Esophagus muscularis mucosa (tissue), 4 donors: Measurements from ENCODE around the gene CPEB3. TPM values are rescaled to one million over a fixed set of nuclear protein-coding genes. Genes with fewer than 3 reads are reported as not detected.

Experiments
- DNase-seq: peaks from one replicate; pipeline ENCODE4 v3.0.0-alpha.2; 2017; ENCODE audit errors: extremely low spot score
- H3K27ac ChIP-seq, 4 donors: fragments of 200-600 bp; sonication (generic); replicated peaks in 1 of 4; 1 replicate in 3 of 4; 2 replicates in 1 of 4; pipeline ENCODE4 v1.5.1; 2016 to 2019; ENCODE audit warnings: mild to moderate bottlenecking in 1 of 4
- H3K27me3 ChIP-seq, 4 donors: fragments of 200-600 bp; sonication (generic); one replicate each; pipeline versions ENCODE4 v1.5.1 to v1.6.0; 2016 to 2019
- H3K36me3 ChIP-seq, 4 donors: fragments of 200-600 bp; sonication (generic); one replicate each; pipeline ENCODE4 v1.5.1; 2016 to 2019
- H3K4me1 ChIP-seq, 4 donors: fragments of 200-600 bp; sonication (generic); one replicate each; pipeline ENCODE4 v1.5.1; 2016 to 2019
- H3K4me3 ChIP-seq, 4 donors: fragments of 200-600 bp; sonication (generic); 1 replicate in 2 of 4; 2 replicates in 2 of 4; pipeline ENCODE4 v1.5.1; 2016 to 2019; ENCODE audit warnings: mild to moderate bottlenecking in 4 of 4, moderate library complexity in 1 of 4
- H3K9me3 ChIP-seq, 4 donors: fragments of 200-600 bp; sonication (generic); 1 replicate in 3 of 4; 2 replicates in 1 of 4; pipeline ENCODE4 v1.5.1; 2016 to 2019
- EP300 ChIP-seq: sonication (generic); formaldehyde crosslinking; IDR thresholded peaks from one replicate; pipeline ENCODE4 v1.6.1; 2017; ENCODE audit warnings: antibody characterized with exemption
- POLR2A ChIP-seq: fragments of 450-650 bp; IDR thresholded peaks from one replicate; pipeline ENCODE4 v1.6.1; 2017; ENCODE audit warnings: antibody characterized with exemption, moderate library complexity, mild to moderate bottlenecking, low read depth
- POLR2AphosphoS5 ChIP-seq, 2 donors: sonication (generic); formaldehyde crosslinking; IDR thresholded peaks; one replicate each; pipeline ENCODE4 v1.6.1; 2017; ENCODE audit warnings: antibody characterized with exemption in 2 of 2
- WGBS: methylation state at CpG from one replicate; pipeline ENCODE4 v1.1.5; 2018; 5-methylcytosine and 5-hydroxymethylcytosine counted together
- intact Hi-C: fragments of 100-400 bp; cut with DNase I; formaldehyde crosslinking; loops from one replicate; pipeline ENCODE4 v1.15.1; 2023
- total RNA-seq, 4 donors: library from RNA; depleted of rRNA; stranded (reverse); fragments of >200 nt; gene quantifications; one replicate each; pipeline versions ENCODE4 v1.1.0 to v1.2.1, GENCODE V29; 2016
- TF ChIP-seq, protein P1 (sequence below), 3 experiments: fragments of 200-600 bp in 2 of 3; fragments of 450-650 bp in 1 of 3; sonication (generic) in 2 of 3; IDR thresholded peaks; one replicate each; pipeline ENCODE4 v1.5.1; 2017 to 2019; ENCODE audit warnings: antibody characterized with exemption in 3 of 3, mild to moderate bottlenecking in 2 of 3, moderate library complexity in 1 of 3

The CPEB3 gene
- total RNA-seq, 4 donors from 2014 or later = 6.8 to 11.0 (median 10.4) TPM

DNA sequence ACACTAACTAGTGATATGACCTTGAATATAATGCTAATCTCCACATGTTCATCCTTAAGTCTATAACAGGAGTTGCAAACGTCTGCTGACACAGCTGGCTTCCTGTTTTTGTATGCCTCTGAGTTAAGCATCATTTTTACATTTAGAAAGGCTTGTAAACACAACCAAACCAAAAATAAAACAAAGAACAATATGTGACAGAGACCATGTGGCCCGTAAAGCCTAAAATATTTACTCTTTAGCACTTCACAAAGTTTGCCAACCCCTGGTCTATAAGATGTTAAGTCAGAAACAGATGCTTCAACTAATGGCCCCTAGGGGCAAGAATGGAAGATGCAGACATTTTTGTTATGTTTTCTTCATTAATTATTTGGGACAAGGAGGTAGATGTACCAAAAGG lies 109.3 kb downstream of the CPEB3 start:
- H3K4me3 ChIP-seq = no peak overlapping the region
- H3K36me3 ChIP-seq = peaks cover 0 to 20% (median 2%) of the 10 kb centered on the region in 4 donors
- no peak for DNase-seq
- TF ChIP-seq, protein P1, sequence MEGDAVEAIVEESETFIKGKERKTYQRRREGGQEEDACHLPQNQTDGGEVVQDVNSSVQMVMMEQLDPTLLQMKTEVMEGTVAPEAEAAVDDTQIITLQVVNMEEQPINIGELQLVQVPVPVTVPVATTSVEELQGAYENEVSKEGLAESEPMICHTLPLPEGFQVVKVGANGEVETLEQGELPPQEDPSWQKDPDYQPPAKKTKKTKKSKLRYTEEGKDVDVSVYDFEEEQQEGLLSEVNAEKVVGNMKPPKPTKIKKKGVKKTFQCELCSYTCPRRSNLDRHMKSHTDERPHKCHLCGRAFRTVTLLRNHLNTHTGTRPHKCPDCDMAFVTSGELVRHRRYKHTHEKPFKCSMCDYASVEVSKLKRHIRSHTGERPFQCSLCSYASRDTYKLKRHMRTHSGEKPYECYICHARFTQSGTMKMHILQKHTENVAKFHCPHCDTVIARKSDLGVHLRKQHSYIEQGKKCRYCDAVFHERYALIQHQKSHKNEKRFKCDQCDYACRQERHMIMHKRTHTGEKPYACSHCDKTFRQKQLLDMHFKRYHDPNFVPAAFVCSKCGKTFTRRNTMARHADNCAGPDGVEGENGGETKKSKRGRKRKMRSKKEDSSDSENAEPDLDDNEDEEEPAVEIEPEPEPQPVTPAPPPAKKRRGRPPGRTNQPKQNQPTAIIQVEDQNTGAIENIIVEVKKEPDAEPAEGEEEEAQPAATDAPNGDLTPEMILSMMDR (IDR thresholded peaks at IDR 0.05) = peak in 2 of 3 experiments; percentile 22 to 37
- no peak for TF ChIP-seq POLR2AphosphoS5 (IDR thresholded peaks at IDR 0.05)
- peaks cover 9 to 35% (median 20%) of the 10 kb centered on the region in 4 donors for H3K4me1 ChIP-seq
- H3K27me3 ChIP-seq = no peaks in the 10 kb centered on the region
- H3K9me3 ChIP-seq = no peaks in the 10 kb centered on the region
- H3K27ac ChIP-seq = no peak overlapping the region
- intact Hi-C loops = no loop called here
- WGBS = 39% methylated on average over 2 of the region's 2 CpGs

DNA sequence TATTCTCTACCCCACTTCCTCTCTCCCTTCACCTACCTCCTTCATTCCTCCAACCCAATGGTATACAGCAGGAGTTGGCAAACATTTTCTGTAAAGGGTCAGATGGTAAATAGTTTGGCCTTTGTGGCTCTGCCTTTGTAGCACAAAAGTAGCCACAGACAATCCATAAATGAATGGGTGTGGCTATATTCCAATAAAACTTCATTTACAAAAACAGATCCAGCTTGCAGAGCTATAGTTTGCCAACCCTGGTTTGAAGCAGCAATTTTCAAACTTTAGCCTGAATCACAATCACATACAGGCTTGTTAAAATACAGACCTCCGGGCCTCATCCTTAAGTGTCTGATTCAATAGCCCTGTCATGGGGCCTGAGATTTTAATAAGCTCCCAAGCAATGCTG lies 110.5 kb downstream of the CPEB3 start:
- Histone ChIP-seq H3K4me3 (no peak overlapping the region), H3K4me1 (peaks cover 9 to 35% (median 20%) of the 10 kb centered on the region in 4 donors), H3K36me3 (peaks cover 0 to 14% (median 2%) of the 10 kb centered on the region in 4 donors), H3K9me3 (no peaks in the 10 kb centered on the region), H3K27me3 (no peaks in the 10 kb centered on the region), H3K27ac (no peak overlapping the region)
- no peak for DNase-seq
- intact Hi-C loops = no loop called here
- no peak for TF ChIP-seq EP300
- TF ChIP-seq, protein P1 (IDR thresholded peaks at IDR 0.05) = no peak
- TF ChIP-seq POLR2A = no peak
- WGBS = 55% methylated on average over 1 of the region's 1 CpG

DNA sequence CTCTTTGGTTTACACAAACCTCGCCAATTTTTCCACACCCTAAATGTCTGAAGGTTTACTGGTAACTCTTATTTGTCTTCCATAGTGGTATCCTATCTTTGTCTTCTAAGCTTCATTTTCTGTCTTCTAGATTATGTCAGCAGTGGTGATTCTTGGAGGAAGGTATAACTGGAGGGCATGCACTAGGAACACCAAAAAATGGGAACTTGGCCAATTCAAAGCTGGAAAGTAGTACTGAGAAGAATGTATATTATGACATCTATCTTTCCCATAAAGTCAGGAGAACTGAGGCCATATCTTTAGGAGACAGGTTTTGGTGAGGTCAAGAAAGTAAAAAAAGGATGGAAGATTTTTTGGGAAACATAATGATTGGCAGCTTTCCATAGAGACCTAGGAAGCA lies 113.3 kb downstream of the CPEB3 start:
- DNase-seq = no peak
- 86% methylated on average over 1 of the region's 1 CpG for WGBS
- intact Hi-C loops = no loop called here
- Histone ChIP-seq H3K4me3 (no peak overlapping the region), H3K27ac (no peak overlapping the region), H3K4me1 (peaks cover 9 to 39% (median 24%) of the 10 kb centered on the region in 4 donors), H3K27me3 (no peaks in the 10 kb centered on the region), H3K9me3 (no peaks in the 10 kb centered on the region), H3K36me3 (peaks cover 0 to 4% (median 0%) of the 10 kb centered on the region in 4 donors)
- TF ChIP-seq, protein P1 (IDR thresholded peaks at IDR 0.05) = no peak
- TF ChIP-seq POLR2AphosphoS5 (IDR thresholded peaks at IDR 0.05) (no peak), POLR2A (no peak), EP300 (no peak)

DNA sequence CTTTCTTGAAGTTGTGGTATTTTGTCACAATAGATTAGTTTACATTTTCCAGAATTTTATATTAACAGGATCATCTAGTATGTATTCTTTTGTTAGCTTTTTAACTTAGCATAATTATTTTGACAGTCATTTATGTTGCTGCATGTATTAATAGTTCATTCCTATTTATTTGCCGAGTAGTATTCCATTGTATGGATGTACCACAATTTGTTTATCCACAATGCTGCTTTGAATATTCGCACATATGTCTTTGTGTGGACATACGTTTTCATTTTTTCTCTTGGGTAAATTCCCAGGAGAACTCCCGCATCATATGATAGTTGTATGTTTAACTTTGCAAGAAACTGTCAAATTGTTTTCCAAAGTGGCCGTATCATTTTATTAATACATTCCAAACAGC lies 115.7 kb downstream of the CPEB3 start:
- Histone ChIP-seq H3K4me1 (peaks cover 0 to 20% (median 8%) of the 10 kb centered on the region in 4 donors), H3K9me3 (no peaks in the 10 kb centered on the region), H3K36me3 (peaks cover 0 to 4% (median 0%) of the 10 kb centered on the region in 4 donors), H3K27ac (no peak overlapping the region), H3K4me3 (no peak overlapping the region), H3K27me3 (no peaks in the 10 kb centered on the region)
- WGBS = 81% methylated on average over 5 of the region's 5 CpGs
- intact Hi-C loops = no loop called here
- DNase-seq = no peak
- TF ChIP-seq POLR2AphosphoS5 (IDR thresholded peaks at IDR 0.05) (no peak), EP300 (no peak), POLR2A (no peak)
- TF ChIP-seq, protein P1 (IDR thresholded peaks at IDR 0.05) = no peak

DNA sequence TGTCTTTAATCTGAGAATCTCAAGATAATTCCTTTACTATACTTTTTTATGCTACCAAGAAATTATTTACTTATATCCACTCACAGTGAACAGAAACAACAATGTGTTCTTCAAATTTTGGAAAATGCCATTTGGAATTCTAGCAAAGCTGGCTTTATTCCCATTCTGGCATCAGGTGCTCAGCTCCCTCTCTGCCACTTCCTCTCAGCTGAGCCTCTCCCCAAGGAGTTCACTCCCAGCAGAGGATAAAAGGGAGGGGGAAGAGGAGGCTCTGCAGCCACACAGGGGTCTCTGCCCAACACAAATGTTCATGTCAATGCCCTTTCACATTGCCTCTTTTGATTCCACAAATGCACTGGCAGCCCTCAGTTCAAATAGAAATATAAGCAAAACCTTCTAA lies 116.9 kb downstream of the CPEB3 start:
- H3K27ac ChIP-seq = no peak overlapping the region
- intact Hi-C loops = no loop called here
- no peak for TF ChIP-seq POLR2AphosphoS5 (IDR thresholded peaks at IDR 0.05)

More for the DNA sequence above, 116.9 kb downstream of the CPEB3 start:
- Histone ChIP-seq H3K27me3 (no peaks in the 10 kb centered on the region), H3K9me3 (no peaks in the 10 kb centered on the region), H3K4me1 (peaks cover 0 to 14% (median 8%) of the 10 kb centered on the region in 4 donors), H3K36me3 (peaks cover 0 to 4% (median 0%) of the 10 kb centered on the region in 4 donors), H3K4me3 (no peak overlapping the region)
- DNase-seq = no peak
